ENCODE data around the gene AMN.

- TF ChIP-seq CTCF (conservative IDR thresholded peaks at IDR 0.05 in 1 of 2, IDR thresholded peaks at IDR 0.05 in 1 of 2; ENCODE audit: extremely low read depth in 1 of 2, insufficient read depth in 1 of 2, low read depth in 1 of 2, low read length in 2 of 2) (no peak), EZH2 (IDR thresholded peaks at IDR 0.05; ENCODE audit: borderline replicate concordance, low read length) (no peak)
Observed at GRCh38 chr14:102927346-102927877, 4.9 kb downstream of the AMN start.

All from mammary epithelial cell (primary cell).